Suppressor macrophage (primary cell): ENCODE results near the gene ZNF143.

Experiments used
- DNase-seq, 4 experiments: peaks; one replicate each; pipeline ENCODE4 v3.0.0-alpha.2; 2020 to 2022

Gene ZNF143

GRCh38 chr11:9575260-9576240, 114.7 kb downstream of the ZNF143 start:
- DNase-seq = peak in 3 of 4 experiments; percentile 19 to 27 (median 22)

- DNase-seq = peak in 3 of 4 experiments; percentile 9 to 52 (median 49)
Observed at GRCh38 chr11:9576701-9577381, 116.0 kb downstream of the ZNF143 start.

- no peak for DNase-seq
Observed at GRCh38 chr11:9577556-9577955, 116.7 kb downstream of the ZNF143 start.
